HEK293 (cell line): ENCODE measurements around the gene WDR6.

Experiments used
- IKZF3 ChIP-seq: fragments of 450-650 bp; IDR thresholded peaks from 2 replicates; pipeline ENCODE4 v1.5.0; 2018; ENCODE audit warnings: missing biosample characterization, mild to moderate bottlenecking, missing genetic modification characterization, moderate library complexity
- TCF7L2 ChIP-seq: IDR thresholded peaks from 2 replicates; pipeline ENCODE4 v1.6.1; 2011; ENCODE audit warnings: low read depth, mild to moderate bottlenecking, inconsistent platforms, low read length, moderate library complexity, borderline replicate concordance
- ZNF341 ChIP-seq: fragments of 450-650 bp; formaldehyde crosslinking; IDR thresholded peaks from 2 replicates; pipeline ENCODE4; 2016; ENCODE audit warnings: low read depth, missing biosample characterization, missing genetic modification characterization
- ZNF571 ChIP-seq: fragments of 450-650 bp; formaldehyde crosslinking; IDR thresholded peaks from 2 replicates; pipeline ENCODE4 v1.5.0; 2017; ENCODE audit warnings: missing biosample characterization, missing genetic modification characterization
- ZNF747 ChIP-seq: fragments of 450-650 bp; formaldehyde crosslinking; IDR thresholded peaks from 2 replicates; pipeline ENCODE4 v1.5.1; 2016; ENCODE audit warnings: missing biosample characterization, missing genetic modification characterization
- TF ChIP-seq, protein P1 (sequence below): fragments of 450-650 bp; formaldehyde crosslinking; IDR thresholded peaks from 2 replicates; pipeline ENCODE4 v1.5.1; 2017; ENCODE audit warnings: missing biosample characterization, missing genetic modification characterization
- TF ChIP-seq, protein P2 (sequence below): fragments of 450-650 bp; formaldehyde crosslinking; IDR thresholded peaks from 2 replicates; pipeline ENCODE4 v1.5.1; 2016; ENCODE audit warnings: missing biosample characterization, missing genetic modification characterization
- TF ChIP-seq, protein P3 (sequence below): fragments of 450-650 bp; formaldehyde crosslinking; IDR thresholded peaks from 2 replicates; pipeline ENCODE4 v1.5.1; 2016; ENCODE audit warnings: missing biosample characterization, missing genetic modification characterization, low read depth
- TF ChIP-seq, protein P4 (sequence below): fragments of 450-650 bp; formaldehyde crosslinking; IDR thresholded peaks from 2 replicates; pipeline ENCODE4 v1.5.1; 2016; ENCODE audit warnings: missing biosample characterization, missing genetic modification characterization

DNA sequence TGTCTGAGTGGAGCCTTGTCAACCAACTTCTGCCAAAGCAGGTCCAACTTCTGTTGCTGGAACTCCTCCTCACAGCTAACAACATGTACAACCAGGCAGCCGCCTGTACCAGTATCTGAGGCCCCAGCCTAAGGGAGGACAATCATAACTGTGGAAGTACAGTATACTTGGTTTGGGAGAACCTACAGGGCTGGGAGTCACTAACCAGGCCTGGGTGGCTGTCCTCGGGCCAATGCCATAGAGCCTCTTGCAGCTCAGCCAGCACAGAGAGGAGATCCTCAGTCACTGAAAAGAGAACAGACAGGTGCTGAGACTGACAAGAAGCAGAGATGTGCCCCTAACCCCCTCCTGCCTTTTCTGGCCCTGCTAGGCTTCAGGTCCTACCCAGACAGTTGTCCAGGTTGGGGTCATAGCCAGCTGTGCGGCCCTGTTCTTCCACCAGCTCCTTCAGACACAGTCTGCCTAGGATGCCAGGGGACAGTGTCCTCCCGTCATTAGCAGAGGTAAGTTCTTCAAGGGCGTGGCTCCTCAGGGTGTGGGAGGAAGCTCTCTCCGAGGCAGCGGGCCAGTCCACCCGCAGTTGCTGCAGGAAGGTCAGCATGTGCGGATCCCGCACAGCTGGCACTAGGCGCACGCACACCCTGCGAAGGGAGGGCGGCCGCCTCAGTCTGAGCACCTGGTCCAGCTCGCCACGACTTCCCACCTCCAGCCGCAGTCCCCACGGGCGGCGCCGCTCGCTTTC, 10.2 kb downstream of the WDR6 start:
- TF ChIP-seq, protein P1, sequence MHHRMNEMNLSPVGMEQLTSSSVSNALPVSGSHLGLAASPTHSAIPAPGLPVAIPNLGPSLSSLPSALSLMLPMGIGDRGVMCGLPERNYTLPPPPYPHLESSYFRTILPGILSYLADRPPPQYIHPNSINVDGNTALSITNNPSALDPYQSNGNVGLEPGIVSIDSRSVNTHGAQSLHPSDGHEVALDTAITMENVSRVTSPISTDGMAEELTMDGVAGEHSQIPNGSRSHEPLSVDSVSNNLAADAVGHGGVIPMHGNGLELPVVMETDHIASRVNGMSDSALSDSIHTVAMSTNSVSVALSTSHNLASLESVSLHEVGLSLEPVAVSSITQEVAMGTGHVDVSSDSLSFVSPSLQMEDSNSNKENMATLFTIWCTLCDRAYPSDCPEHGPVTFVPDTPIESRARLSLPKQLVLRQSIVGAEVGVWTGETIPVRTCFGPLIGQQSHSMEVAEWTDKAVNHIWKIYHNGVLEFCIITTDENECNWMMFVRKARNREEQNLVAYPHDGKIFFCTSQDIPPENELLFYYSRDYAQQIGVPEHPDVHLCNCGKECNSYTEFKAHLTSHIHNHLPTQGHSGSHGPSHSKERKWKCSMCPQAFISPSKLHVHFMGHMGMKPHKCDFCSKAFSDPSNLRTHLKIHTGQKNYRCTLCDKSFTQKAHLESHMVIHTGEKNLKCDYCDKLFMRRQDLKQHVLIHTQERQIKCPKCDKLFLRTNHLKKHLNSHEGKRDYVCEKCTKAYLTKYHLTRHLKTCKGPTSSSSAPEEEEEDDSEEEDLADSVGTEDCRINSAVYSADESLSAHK = no peak
- TF ChIP-seq TCF7L2 (no peak), ZNF747 (tag by site-specific recombination) (no peak), IKZF3 (tag by site-specific recombination) (no peak), ZNF571 (tag by site-specific recombination) (no peak), ZNF341 (tag by site-specific recombination) (no peak)
- TF ChIP-seq, protein P2, sequence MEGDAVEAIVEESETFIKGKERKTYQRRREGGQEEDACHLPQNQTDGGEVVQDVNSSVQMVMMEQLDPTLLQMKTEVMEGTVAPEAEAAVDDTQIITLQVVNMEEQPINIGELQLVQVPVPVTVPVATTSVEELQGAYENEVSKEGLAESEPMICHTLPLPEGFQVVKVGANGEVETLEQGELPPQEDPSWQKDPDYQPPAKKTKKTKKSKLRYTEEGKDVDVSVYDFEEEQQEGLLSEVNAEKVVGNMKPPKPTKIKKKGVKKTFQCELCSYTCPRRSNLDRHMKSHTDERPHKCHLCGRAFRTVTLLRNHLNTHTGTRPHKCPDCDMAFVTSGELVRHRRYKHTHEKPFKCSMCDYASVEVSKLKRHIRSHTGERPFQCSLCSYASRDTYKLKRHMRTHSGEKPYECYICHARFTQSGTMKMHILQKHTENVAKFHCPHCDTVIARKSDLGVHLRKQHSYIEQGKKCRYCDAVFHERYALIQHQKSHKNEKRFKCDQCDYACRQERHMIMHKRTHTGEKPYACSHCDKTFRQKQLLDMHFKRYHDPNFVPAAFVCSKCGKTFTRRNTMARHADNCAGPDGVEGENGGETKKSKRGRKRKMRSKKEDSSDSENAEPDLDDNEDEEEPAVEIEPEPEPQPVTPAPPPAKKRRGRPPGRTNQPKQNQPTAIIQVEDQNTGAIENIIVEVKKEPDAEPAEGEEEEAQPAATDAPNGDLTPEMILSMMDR (tag by site-specific recombination) = no peak
- TF ChIP-seq, protein P3, sequence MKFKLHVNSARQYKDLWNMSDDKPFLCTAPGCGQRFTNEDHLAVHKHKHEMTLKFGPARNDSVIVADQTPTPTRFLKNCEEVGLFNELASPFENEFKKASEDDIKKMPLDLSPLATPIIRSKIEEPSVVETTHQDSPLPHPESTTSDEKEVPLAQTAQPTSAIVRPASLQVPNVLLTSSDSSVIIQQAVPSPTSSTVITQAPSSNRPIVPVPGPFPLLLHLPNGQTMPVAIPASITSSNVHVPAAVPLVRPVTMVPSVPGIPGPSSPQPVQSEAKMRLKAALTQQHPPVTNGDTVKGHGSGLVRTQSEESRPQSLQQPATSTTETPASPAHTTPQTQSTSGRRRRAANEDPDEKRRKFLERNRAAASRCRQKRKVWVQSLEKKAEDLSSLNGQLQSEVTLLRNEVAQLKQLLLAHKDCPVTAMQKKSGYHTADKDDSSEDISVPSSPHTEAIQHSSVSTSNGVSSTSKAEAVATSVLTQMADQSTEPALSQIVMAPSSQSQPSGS = no peak
- TF ChIP-seq, protein P4, sequence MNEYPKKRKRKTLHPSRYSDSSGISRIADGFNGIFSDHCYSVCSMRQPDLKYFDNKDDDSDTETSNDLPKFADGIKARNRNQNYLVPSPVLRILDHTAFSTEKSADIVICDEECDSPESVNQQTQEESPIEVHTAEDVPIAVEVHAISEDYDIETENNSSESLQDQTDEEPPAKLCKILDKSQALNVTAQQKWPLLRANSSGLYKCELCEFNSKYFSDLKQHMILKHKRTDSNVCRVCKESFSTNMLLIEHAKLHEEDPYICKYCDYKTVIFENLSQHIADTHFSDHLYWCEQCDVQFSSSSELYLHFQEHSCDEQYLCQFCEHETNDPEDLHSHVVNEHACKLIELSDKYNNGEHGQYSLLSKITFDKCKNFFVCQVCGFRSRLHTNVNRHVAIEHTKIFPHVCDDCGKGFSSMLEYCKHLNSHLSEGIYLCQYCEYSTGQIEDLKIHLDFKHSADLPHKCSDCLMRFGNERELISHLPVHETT (tag by site-specific recombination) = no peak
